Activated CD8-positive, alpha-beta memory T cell treated with anti-CD3 and anti-CD28 coated beads for 36 hours (primary cell): ENCODE data around the gene SART3. TPM values are rescaled to one million over a fixed set of nuclear protein-coding genes. Genes with fewer than 3 reads are reported as not detected.
"Not testable (repeated sequence)": the region's sequence is repeated elsewhere in the genome, so short reads cannot be mapped to it uniquely, and the experiment has no call there.

Experiments
- CTCF ChIA-PET: fragments of 350-600 bp; sonication (Branson Sonifier 250); formaldehyde crosslinking; loops from one replicate; lab custom pipeline; 2021; ENCODE audit warnings: antibody characterized with exemption; lab: Charles Lee
- POLR2A ChIA-PET: fragments of 350-600 bp; sonication (Branson Sonifier 250); formaldehyde crosslinking; loops from one replicate; lab custom pipeline; 2021; ENCODE audit warnings: antibody characterized with exemption; lab: Charles Lee
- total RNA-seq, 2 experiments: library from RNA; stranded (reverse); gene quantifications; one replicate each; pipeline ENCODE4 v1.2.3, GENCODE V29; 2021

Gene SART3
- total RNA-seq, 2 experiments from 2014 or later: 88.1 to 89.0 TPM

- ChIA-PET CTCF (no interaction called here), POLR2A (no interaction called here)
Measured at GRCh38 chr12:108516511-108517275, 44.3 kb downstream of the SART3 start.

DNA sequence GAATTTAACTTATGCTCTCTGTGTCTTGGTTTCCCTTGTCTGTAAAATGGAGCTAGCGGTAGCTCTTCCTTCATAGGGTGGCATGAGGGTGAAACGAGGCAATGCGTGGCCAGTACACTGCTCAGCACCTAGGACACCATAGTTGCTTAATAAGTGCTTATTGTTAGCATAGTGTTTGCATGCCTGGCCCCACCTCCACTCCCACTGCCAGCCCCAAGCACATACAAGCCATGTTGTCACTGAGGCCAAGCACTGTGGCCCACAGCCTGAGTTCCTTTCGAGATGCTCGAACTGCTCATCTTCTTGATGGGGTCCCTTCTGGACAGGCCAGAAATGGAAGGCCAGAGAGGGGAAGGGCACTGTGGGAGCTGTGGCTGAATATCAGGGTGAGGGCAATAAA is 45.1 kb downstream of the SART3 start:
- CTCF ChIA-PET: no interaction called here
- POLR2A ChIA-PET: no interaction called here

GRCh38 chr12:108514973-108515814 is 45.8 kb downstream of the SART3 start, which contains the start of gene FICD:
TSS of gene FICD (plus strand) at chr12:108515277. CDS start at chr12:108516973, 1,696 bp downstream.
- CTCF ChIA-PET: no interaction called here

DNA sequence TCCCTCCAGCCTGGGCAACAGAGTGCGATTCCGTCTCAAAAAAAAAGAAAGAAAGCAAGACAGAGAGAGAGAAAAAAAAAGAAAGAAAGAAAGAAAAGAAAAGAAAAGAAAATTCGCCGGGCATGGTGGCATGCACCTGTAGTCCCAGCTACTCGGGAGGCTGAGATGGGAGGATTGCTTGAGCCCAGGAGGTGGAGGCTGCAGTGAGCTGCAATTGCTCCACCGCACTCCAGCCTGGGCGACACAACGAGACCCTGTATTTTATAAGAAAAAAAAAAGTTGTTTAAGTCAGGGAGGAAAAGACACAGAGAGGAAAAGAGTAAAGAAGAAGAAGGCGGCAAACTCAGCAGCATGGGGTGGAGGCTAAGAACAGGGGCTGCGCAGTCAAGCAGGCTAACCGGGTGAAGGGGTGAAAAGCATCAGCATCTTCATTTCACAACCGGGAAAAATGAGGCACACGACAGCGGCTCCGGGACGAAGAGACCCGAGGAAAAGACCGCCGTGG is 46.5 kb downstream of the SART3 start:
- POLR2A ChIA-PET: no interaction called here
- CTCF ChIA-PET: no interaction called here

More at GRCh38 chr12:108514973-108515814, 45.8 kb downstream of the SART3 start, which contains the start of gene FICD:
- POLR2A ChIA-PET: no interaction called here

DNA sequence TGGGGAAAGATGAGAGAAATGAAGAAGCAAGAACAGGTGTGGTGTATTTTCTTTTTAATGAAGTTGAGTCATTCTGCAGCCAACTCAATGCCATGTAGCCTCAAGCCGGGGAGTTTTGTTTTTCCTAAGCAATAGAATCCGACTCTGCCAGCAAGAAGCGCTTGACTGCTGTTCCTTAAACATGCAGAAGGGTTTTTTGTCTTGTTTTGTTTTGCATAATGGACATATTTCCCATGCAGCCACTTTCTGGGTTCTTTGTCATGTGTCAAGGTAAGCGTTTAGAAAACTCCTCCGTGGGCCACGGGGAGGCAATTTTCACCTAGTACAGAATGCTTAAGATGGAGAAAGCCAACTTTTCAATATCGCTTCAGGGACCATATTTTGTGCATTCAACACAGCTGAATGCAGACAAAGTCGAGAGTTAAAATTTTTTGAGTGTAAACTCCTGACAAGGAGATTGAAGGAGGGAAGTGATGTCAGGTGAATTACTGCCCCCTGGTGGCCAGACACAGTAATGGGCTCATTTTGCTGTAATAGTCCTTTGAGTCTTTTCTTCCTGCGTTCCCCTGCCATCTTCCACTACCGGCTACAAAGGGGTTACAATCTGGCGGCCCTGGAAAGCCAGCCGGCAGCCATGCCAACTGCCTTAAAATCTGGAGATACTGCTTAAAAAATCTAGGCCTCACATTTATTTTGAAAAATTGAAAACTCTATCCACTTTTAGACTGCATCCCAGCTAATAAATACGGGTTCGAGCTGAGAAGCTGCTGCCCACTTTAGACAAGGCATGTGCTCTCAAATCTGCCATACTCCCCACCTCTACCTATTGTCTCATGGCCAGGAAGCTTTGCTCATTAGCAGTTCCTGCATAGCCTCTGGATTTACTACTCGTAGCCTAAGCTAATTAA is 49.1 kb downstream of the SART3 start:
- CTCF ChIA-PET: interaction anchor here (0.7 to 1.3 kb wide), 2 partner anchors 12 to 107 kb away, joined by 5 read pairs; no protein-coding TSS in a partner anchor
- POLR2A ChIA-PET: no interaction called here

- POLR2A ChIA-PET: no interaction called here
- CTCF ChIA-PET: interaction anchor here (0.7 kb wide), 1 partner anchor 108 kb away, joined by 5 read pairs; no protein-coding TSS in a partner anchor
Measured at GRCh38 chr12:108510836-108511235, 50.1 kb downstream of the SART3 start.

DNA sequence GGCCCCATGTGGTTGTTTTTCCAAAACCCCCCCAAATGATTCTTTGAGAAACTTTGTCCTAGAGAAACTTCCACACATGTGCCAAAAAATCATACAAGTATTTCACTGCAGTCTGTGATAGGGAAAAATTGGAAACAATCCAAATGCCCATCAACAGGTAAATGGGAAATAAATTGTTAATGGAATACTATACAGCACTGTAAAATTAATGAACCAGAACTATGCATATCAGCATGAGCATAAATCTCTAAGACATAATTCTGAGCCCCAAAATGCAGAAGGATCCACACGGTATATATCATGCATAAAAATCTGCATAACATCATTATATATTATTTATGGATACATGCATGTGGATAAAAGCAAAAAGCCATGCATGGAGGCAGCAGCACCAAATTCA is 51.2 kb downstream of the SART3 start:
- ChIA-PET CTCF (no interaction called here), POLR2A (no interaction called here)

- ChIA-PET POLR2A (interaction anchor here (0.7 kb wide), 1 partner anchor 1522 kb away, joined by 3 read pairs; no protein-coding TSS in a partner anchor), CTCF (interaction anchor here (0.5 to 0.8 kb wide), 2 partner anchors 509 to 585 kb away, joined by 3 to 4 read pairs; partner anchors contain the start of gene ALKBH2)
Measured at GRCh38 chr12:108507971-108508642, 52.9 kb downstream of the SART3 start.

- CTCF ChIA-PET: no interaction called here
- POLR2A ChIA-PET: no interaction called here
Measured at GRCh38 chr12:108505129-108505528, 55.8 kb downstream of the SART3 start.

DNA sequence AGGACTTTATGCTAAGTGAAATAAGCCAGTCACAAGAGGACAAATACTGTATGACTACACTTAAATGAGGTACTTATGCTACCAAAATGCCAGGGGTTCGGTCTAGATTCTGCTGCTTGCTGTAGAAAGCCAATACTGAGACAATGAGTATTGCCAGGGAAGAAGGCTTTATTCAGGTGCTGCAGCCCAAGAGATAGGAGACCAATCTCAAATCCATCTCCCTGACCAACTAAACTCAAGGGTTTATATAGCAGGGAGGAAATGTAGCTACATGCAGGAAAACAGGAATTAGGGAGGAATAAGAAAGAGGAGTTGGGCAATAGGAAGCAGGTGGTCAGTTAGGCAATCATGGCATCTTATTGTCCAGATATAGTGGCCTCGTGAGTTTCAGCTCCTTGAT is 58.1 kb downstream of the SART3 start:
- CTCF ChIA-PET: no interaction called here
- POLR2A ChIA-PET: no interaction called here

DNA sequence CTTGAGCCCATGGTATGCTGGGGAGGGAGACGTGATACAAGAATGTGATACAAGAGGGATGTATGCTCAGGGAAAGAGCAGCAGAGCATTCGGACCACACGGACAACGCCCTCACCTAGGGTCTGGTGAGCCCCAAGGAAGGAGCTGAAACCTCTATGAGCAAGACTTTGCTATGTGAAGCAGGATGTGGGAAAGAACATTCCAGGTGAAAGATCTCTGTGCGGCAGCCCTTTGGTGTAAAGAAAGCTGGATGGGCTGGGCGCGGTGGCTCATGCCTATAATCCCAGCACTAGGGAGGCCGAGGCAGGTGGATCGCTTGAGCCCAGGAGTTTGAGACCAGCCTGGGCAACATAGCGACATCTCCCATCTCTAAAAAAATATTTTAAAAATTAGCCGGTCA is 62.8 kb downstream of the SART3 start:
- ChIA-PET CTCF (no interaction called here), POLR2A (no interaction called here)

- CTCF ChIA-PET: interaction anchor here (1.5 kb wide), 1 partner anchor 121 kb away, joined by 4 read pairs; no protein-coding TSS in a partner anchor
- POLR2A ChIA-PET: no interaction called here
Measured at GRCh38 chr12:108495823-108496579, 65.0 kb downstream of the SART3 start.

- CTCF ChIA-PET: interaction anchor here (1.0 to 1.5 kb wide), 2 partner anchors 122 to 466 kb away, joined by 4 read pairs; no protein-coding TSS in a partner anchor
- POLR2A ChIA-PET: no interaction called here
Measured at GRCh38 chr12:108495054-108495453, 65.9 kb downstream of the SART3 start.

DNA sequence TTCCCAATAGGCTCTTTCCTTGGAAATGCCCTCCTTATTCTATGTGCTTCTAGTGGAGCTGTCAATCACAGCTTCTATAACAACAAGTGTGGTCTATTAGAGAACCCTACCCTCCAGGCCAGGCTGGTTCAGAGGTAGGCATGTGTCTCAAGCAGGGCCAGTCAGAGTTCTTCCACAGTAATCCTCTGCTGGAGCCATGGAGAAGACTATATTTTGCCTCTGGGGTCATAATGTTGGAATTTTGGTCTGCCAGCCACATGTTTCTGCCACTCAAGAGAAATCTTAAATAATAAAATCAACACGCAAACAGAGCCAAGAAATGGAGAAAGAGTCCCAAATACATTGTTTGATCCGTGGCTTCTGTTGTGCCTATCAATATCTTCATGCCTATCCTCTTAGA is 69.7 kb downstream of the SART3 start:
- POLR2A ChIA-PET: no interaction called here
- CTCF ChIA-PET: no interaction called here

- CTCF ChIA-PET, POLR2A ChIA-PET: not testable (repeated sequence)
Measured at GRCh38 chr12:108487029-108487428, 73.9 kb downstream of the SART3 start.

- CTCF ChIA-PET, POLR2A ChIA-PET: not testable (repeated sequence)
Measured at GRCh38 chr12:108485371-108485770, 75.6 kb downstream of the SART3 start.

GRCh38 chr12:108484845-108485244 is 76.1 kb downstream of the SART3 start:
- POLR2A ChIA-PET: no interaction called here
- CTCF ChIA-PET: no interaction called here

DNA sequence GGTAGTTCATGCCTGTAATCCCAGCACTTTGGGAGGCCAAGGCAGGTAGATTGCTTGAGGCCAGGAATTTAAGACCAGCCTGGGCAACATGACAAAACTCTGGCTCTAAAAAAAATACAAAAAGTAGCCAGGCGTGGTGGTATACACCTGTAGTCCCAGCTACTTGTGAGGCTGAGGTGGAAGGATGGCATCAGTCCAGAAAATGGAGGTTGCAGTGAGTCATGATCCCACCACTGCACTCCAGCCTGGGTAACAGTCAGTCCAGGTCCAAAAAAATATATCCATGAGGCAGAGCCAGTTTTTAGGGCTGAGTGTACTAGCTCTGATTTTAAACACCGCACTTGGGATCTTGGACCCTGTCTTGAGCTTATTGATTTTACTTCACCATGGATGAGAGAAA is 76.5 kb downstream of the SART3 start:
- CTCF ChIA-PET: no interaction called here
- POLR2A ChIA-PET: no interaction called here
